Type B pancreatic cell (in vitro differentiated cells): ENCODE results near the gene DOCK10. TPM values are rescaled to one million over a fixed set of nuclear protein-coding genes. Genes with fewer than 3 reads are reported as not detected.

Experiments
- DNase-seq: peaks from one replicate; pipeline ENCODE4 v3.0.0; 2021; ENCODE audit warnings: mixed read lengths; ENCODE audit not compliant: unreplicated experiment; ENCODE audit errors: extremely low spot score
- H3K27ac Mint-ChIP-seq: 2 replicates; pipeline ENCODE4 v1.8.0; 2021; ENCODE audit warnings: mild to moderate bottlenecking, mixed read lengths
- H3K27me3 Mint-ChIP-seq: 2 replicates; pipeline ENCODE4 v1.8.0; 2021; ENCODE audit warnings: mixed read lengths
- H3K36me3 Mint-ChIP-seq: 2 replicates; pipeline ENCODE4 v1.8.0; 2021; ENCODE audit warnings: mixed read lengths
- H3K4me1 Mint-ChIP-seq: one replicate; pipeline ENCODE4 v1.8.0; 2021; ENCODE audit warnings: mixed read lengths; ENCODE audit not compliant: unreplicated experiment
- H3K4me3 Mint-ChIP-seq: 2 replicates; pipeline ENCODE4 v1.8.0; 2021; ENCODE audit warnings: mild to moderate bottlenecking, mixed read lengths
- H3K9me3 Mint-ChIP-seq: 2 replicates; pipeline ENCODE4 v1.8.0; 2021; ENCODE audit warnings: mixed read lengths
- CTCF ChIP-seq: fragments of 200-600 bp; sonication (generic); conservative IDR thresholded peaks from 2 replicates; pipeline ENCODE4 v1.5.0; 2021; ENCODE audit warnings: antibody characterized with exemption, mild to moderate bottlenecking
- total RNA-seq: library from RNA; stranded (reverse); gene quantifications from 2 replicates; pipeline ENCODE4 v1.2.1, GENCODE V29; 2021; ENCODE audit warnings: low replicate concordance

DOCK10 gene
- total RNA-seq, 1 donor from 2014 or later, result 3.5 TPM

GRCh38 chr2:224764565-224765236 is 277.6 kb downstream of the DOCK10 start:
- H3K27ac Mint-ChIP-seq, result no peak overlapping the region
- no peaks in the 10 kb centered on the region for H3K27me3 Mint-ChIP-seq
- DNase-seq, result no peak
- no peak overlapping the region for H3K4me3 Mint-ChIP-seq
- peaks cover 6% of the 10 kb centered on the region for H3K9me3 Mint-ChIP-seq
- H3K36me3 Mint-ChIP-seq, result no peaks in the 10 kb centered on the region
- no peak for TF ChIP-seq CTCF
- H3K4me1 Mint-ChIP-seq, result no peaks in the 10 kb centered on the region

GRCh38 chr2:224757934-224758548 is 284.2 kb downstream of the DOCK10 start:
- Mint-ChIP-seq H3K4me1 (no peaks in the 10 kb centered on the region), H3K27me3 (no peaks in the 10 kb centered on the region), H3K27ac (no peak overlapping the region), H3K36me3 (peaks cover 7% of the 10 kb centered on the region), H3K9me3 (peaks cover 23% of the 10 kb centered on the region), H3K4me3 (no peak overlapping the region)
- no peak for TF ChIP-seq CTCF
- DNase-seq, result no peak

- no peaks in the 10 kb centered on the region for H3K4me1 Mint-ChIP-seq
- H3K27me3 Mint-ChIP-seq, result peaks cover 3% of the 10 kb centered on the region
- no peak for DNase-seq
- H3K4me3 Mint-ChIP-seq, result no peak overlapping the region
- no peak for TF ChIP-seq CTCF
- peaks cover 7% of the 10 kb centered on the region for H3K36me3 Mint-ChIP-seq
- H3K27ac Mint-ChIP-seq, result no peak overlapping the region
- peaks cover 16% of the 10 kb centered on the region for H3K9me3 Mint-ChIP-seq
Observed at GRCh38 chr2:224753743-224754540, 288.3 kb downstream of the DOCK10 start.

GRCh38 chr2:224751996-224752698 is 290.1 kb downstream of the DOCK10 start:
- Mint-ChIP-seq H3K27me3 (peaks cover 3% of the 10 kb centered on the region), H3K4me1 (no peaks in the 10 kb centered on the region), H3K4me3 (no peak overlapping the region), H3K9me3 (peaks cover 5% of the 10 kb centered on the region), H3K36me3 (peaks cover under 1% of the 10 kb centered on the region), H3K27ac (no peak overlapping the region)
- DNase-seq, result no peak
- TF ChIP-seq CTCF, result no peak

- H3K36me3 Mint-ChIP-seq, result no peaks in the 10 kb centered on the region
Observed at GRCh38 chr2:224749136-224749535, 293.1 kb downstream of the DOCK10 start.

More at GRCh38 chr2:224749136-224749535, 293.1 kb downstream of the DOCK10 start:
- peaks cover 6% of the 10 kb centered on the region for H3K27me3 Mint-ChIP-seq
- no peak overlapping the region for H3K27ac Mint-ChIP-seq
- H3K4me3 Mint-ChIP-seq, result no peak overlapping the region
- no peaks in the 10 kb centered on the region for H3K9me3 Mint-ChIP-seq
- H3K4me1 Mint-ChIP-seq, result no peaks in the 10 kb centered on the region
- peak; percentile 30 for TF ChIP-seq CTCF
- DNase-seq, result no peak
